ENCODE results near the gene IL36A.

Gene IL36A

DNA sequence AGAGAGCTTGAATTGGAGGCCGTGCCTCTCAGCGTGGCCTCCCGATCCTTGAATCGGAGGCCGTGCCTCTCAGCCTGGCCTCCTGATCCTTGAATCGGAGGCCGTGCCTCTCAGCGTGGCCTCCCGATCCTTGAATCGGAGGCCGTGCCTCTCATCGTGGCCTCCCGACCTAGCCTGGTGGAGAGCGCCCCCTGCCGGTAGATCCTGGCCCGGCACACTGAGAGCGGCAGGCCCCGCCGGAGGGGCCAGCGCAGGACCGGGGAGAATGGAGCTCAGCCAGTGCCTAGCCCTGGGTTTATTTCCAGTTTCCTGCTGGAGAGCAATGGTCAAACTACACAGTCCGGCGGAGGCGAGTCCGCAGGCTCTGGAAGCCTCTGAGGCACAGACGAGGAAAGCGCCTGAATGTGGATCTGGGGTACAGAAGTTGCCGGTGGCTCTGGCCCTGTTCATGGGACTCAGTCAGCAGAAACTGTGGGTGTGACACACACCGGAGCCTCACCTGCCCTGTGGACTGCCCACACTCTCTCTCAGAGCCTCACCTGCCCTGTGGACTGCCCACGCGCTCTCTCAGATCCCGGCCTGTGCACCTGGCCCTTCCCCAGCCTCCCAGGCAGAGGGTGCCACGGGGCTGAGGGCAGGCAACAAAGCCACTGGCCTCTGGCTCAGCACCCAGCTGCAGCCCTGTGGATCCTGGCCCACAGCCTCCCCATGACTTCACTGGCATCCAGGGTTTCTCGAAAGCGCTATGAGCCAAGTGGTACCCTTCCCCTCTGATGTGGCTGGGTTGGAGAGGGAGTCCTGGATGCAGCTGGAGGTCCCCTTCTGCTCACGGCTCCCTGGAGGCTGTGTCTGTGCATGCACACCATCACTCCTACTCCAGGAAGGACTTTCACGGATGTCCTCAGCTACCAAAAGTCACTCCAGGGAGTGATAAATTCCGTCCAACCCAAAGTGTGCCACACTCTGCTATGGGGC, 45.9 kb downstream of the IL36A start:
- in situ Hi-C loops (cut with MboI; ENCODE audit: low pct_unique_long_range_greater_than_20kb, low sequenced_read_pairs, unreplicated experiment) = no loop called here
- TF ChIP-seq, protein P1, sequence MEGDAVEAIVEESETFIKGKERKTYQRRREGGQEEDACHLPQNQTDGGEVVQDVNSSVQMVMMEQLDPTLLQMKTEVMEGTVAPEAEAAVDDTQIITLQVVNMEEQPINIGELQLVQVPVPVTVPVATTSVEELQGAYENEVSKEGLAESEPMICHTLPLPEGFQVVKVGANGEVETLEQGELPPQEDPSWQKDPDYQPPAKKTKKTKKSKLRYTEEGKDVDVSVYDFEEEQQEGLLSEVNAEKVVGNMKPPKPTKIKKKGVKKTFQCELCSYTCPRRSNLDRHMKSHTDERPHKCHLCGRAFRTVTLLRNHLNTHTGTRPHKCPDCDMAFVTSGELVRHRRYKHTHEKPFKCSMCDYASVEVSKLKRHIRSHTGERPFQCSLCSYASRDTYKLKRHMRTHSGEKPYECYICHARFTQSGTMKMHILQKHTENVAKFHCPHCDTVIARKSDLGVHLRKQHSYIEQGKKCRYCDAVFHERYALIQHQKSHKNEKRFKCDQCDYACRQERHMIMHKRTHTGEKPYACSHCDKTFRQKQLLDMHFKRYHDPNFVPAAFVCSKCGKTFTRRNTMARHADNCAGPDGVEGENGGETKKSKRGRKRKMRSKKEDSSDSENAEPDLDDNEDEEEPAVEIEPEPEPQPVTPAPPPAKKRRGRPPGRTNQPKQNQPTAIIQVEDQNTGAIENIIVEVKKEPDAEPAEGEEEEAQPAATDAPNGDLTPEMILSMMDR (IDR thresholded peaks at IDR 0.05; ENCODE audit: extremely low read depth, insufficient read depth, missing control alignments) = no peak
- no peak for DNase-seq (ENCODE audit: low spot score)

DNA sequence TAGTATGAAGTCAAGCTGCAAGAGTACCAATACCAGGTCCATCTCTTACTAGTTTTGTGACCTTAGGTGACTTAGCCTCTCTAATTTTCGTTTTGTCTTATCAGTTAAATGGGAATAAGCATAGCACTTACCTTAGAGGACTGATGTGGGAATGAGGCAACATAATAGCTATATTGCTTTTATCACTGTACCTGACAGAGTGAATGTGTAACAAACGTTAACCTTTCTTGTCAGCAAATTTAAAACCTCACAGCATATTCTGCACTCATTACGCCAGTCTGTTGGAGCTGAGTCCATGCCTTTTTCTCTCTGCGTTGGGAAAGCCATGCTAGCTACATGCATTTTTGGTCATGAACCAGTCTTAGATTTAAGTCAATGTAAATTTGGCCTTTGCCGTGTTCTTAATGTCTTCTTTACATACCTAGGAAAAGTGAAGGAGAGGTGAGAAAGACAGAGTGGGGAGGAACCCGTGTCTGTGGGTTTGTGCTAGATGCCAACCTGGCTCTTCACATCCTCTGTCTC, 47.2 kb downstream of the IL36A start, which contains the start of gene IL36B:
Gene IL36B (minus strand): TSS at position 472 of the 522 bp plus-strand sequence.
- DNase-seq (ENCODE audit: low spot score) = no peak
- in situ Hi-C loops (cut with MboI; ENCODE audit: low pct_unique_long_range_greater_than_20kb, low sequenced_read_pairs, unreplicated experiment) = no loop called here
- TF ChIP-seq, protein P1 (IDR thresholded peaks at IDR 0.05; ENCODE audit: extremely low read depth, insufficient read depth, missing control alignments) = no peak

DNA sequence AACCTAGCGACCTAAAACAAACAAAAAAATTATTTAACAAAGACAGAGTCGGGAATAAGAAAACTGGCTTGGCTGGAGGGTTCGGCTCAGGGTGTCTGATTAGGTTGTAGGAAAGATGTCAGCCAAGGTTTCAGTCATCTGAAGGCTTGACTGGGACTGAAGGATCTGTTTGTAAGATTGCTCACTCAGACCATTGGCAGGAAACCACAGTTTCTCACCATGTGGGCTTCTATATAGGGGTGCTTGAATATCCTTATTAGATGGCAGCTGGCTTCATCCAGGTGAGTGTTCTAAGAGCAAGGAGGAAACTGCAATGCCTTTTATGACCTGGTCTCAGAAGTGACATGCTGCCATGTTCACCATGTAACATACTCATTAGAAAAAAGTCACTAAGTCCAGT, 48.4 kb downstream of the IL36A start:
- in situ Hi-C loops (cut with MboI; ENCODE audit: low pct_unique_long_range_greater_than_20kb, low sequenced_read_pairs, unreplicated experiment) = no loop called here
- no peak for DNase-seq (ENCODE audit: low spot score)
- TF ChIP-seq, protein P1 (IDR thresholded peaks at IDR 0.05; ENCODE audit: extremely low read depth, insufficient read depth, missing control alignments) = no peak

DNA sequence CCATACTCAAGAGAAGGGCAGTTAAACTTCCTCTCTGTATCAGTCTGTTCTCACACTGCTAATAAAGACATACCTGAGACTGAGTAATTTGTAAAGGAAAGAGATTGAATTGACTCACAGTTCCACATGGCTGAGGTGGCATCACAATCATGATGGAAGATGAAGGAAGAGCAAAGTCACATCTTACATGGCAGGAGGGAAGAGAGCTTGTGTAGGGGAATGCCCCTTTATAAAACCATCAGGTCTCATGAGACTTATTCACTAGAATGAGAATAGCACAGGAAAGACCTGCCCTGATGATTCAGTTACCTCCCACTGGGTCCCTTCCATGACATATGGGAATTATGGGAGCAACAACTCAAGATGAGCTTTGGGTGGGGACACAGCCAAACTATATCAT, 48.8 kb downstream of the IL36A start:
- TF ChIP-seq, protein P1 (IDR thresholded peaks at IDR 0.05; ENCODE audit: extremely low read depth, insufficient read depth, missing control alignments) = no peak
- DNase-seq (ENCODE audit: low spot score) = no peak
- in situ Hi-C loops (cut with MboI; ENCODE audit: low pct_unique_long_range_greater_than_20kb, low sequenced_read_pairs, unreplicated experiment) = no loop called here

DNA sequence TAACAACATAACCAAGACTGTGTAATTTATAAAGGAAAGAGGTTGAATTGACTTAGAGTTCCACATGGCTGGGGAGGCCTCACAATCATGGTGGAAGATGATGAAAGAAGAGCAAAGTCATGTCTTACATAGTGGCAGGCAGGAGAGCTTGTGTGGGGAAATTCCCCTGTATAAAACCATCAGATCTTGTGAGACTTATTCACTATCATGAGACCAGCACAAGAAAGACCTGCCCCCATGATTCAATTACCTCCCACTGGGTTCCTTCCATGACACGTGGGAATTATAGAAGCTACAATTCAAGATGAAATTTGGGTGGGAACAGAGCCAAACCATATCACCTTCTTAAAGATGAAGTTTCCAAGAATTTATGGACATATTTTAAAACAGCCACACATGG, 51.3 kb downstream of the IL36A start:
- in situ Hi-C loops (cut with MboI; ENCODE audit: low pct_unique_long_range_greater_than_20kb, low sequenced_read_pairs, unreplicated experiment) = no loop called here
- TF ChIP-seq, protein P1 (IDR thresholded peaks at IDR 0.05; ENCODE audit: extremely low read depth, insufficient read depth, missing control alignments) = no peak

DNA sequence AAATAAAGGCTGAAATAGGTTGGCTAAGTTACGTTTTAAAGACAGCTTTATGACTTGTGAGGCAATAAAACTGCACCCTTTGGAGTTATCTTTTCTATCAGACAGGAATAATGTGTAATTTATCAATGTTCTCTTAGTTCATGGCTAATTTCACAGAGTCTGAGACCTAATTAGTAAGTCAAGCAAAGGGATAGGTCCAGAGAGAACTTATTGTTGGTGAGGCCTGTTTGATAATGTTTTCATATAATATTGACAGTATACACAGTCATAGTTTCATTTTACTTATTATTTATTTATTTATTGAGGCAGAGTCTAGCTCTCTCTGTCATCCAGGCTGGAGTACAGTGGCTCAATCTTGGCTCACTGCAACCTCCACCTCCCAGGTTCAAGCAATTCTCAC, 51.9 kb downstream of the IL36A start:
- in situ Hi-C loops (cut with MboI; ENCODE audit: low pct_unique_long_range_greater_than_20kb, low sequenced_read_pairs, unreplicated experiment) = no loop called here
- TF ChIP-seq, protein P1 (IDR thresholded peaks at IDR 0.05; ENCODE audit: extremely low read depth, insufficient read depth, missing control alignments) = no peak
- DNase-seq (ENCODE audit: low spot score) = no peak

More for the DNA sequence above, 51.3 kb downstream of the IL36A start:
- no peak for DNase-seq (ENCODE audit: low spot score)

Data from GM13977 (cell line).